HG02798 (cell line): ENCODE measurements around the gene FAT2.

ENCODE experiments used
- ATAC-seq: cut with Tn5 transposase; IDR thresholded peaks from one replicate; pipeline ENCODE4 v1.9.1; 2021; ENCODE audit warnings: mild to moderate bottlenecking; ENCODE audit not compliant: unreplicated experiment, poor library complexity

Gene FAT2

DNA sequence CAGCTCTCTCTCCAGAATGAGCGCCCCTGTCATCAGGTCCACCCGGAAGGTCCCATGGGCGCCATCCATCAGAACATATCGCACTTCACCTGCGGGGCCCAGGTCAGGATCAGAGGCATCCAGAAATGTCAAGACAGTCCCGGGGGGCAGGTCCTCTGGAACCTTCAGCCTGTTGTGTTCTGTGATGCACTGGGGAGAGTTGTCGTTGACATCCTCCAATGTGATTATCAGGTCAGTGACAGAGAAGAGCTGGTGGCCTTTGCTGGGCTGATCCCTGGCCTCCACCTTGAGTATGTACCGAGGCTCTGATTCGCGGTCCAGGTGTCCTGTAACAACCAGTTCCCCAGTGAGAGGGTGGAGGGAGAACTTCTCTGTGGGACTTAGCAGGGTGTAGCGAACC, 25.2 kb downstream of the FAT2 start:
- no peak for ATAC-seq

DNA sequence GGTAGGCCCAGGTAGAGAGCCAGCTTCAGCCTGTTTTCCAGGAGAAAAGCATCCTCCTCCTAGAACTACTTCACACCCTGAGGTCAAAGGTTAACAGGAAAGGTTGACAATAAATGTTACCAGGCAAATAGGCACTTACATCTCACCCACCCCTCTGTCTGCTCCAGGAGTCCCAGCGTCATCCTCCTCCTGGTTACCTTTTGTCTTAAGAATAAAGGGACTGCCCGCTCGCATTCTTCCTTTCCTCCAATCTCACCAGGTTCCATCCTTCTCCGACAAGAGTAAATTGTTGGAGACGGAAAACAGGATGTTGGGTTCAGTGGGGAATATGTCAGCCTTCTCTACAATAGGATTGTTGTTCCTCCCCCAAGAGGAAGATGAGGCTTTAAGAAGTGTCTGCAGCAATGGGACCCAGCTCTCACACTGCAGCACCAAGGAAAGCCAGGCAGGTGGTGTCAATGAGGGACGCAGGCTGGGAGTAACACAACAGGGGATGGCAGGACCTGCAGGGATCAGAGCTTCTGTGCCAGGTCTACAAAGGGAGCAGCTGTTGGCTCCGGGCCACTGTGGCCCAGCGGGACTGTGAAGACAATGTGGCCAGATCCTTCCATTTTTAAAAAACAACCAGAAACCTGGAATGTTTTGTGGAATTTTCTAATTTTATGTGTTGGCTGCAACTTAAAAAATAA, 29.0 kb downstream of the FAT2 start:
- no peak for ATAC-seq

DNA sequence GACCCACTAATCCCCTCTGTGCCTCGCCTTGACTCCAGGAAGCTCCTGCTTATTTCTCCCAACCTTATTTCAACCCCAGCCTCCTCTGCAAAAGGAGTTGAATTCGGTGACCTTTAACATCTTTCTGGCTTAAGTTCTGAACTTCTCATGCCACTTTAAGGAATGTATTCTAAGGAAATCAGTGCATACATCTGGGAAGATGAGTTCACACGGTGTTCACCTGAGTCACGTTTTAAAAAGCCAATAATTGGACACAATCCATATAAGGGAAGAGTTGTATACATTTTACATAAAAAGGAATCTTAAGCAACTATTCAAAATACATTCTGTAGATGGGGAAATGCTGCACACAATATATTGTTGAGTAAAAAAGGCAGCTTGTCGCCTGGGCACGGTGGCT, 33.2 kb downstream of the FAT2 start:
- ATAC-seq, result no peak

DNA sequence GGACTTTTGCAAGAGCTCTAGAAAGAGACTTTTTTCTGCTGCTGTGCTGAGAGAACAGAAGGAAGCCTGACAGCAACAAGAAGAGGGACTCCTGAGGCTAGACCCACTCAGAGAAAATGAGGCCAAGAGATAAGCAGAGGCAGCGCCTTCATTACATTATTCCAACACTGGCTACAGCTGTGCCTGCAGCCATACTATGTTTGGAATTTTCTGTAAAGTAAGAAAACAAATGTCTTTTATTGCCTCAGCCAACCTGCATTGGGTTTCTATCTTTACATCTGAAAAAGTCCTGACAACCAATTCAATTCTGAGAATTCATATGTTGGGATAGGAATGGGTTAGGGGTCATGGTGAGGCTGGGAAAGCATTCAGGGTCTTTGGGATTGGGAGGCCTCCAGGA, 33.7 kb downstream of the FAT2 start:
- no peak for ATAC-seq

DNA sequence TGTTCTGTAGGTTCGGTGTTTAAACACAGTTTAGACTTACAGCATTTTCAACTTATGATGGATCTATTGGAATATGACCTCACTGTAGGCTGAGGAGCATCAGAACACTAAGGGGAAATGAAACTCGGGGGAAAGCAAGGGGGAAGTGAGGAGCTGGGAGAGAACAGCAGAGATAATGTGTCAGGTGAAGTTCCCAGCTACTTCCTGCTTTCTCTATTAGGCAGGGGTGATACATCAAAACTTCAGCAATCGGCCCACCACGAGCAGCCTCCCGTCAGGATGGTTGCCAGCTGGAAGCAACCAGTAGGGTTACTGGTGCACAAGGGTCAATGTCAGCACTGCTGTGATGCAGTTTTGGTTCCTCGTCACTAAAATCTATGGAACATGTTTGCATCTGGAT, 34.3 kb downstream of the FAT2 start:
- no peak for ATAC-seq

DNA sequence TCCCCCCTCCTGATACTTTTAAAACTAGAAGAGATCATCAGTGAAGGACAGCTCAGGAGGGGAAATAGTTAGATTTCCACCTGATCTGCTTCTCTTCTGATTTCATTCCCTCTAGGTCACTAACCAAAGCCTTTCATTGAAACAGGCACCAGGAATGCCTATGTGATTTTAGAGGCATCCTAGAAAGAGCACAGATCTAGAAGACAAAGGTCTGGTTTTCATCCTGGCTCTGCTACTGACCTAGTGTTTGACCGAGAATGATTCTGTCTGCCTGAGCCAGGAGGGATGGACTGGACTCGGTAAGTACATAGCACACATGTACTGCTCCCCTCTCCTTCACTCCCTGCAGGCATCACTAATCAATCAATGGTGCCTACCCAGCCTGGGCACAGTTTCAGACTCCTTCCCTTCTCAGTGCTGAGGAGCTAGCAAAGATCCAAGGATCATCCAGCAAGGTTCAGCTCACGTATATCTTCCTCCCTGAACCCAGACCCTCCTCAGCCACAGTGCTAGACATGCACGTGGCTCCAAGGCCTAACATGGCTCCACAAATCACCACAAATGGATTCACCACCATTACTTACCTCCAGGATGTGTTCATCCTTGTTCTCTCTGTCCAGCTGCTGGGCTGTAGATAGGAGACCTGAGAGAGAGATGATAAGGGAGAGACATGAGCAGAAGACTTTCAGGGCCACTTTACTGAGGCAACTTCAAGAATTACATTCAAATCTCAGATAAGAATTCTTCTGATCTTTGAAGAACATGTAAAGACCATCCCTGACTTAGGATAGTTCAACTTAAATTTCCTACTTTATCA, 35.2 kb downstream of the FAT2 start:
- no peak for ATAC-seq

DNA sequence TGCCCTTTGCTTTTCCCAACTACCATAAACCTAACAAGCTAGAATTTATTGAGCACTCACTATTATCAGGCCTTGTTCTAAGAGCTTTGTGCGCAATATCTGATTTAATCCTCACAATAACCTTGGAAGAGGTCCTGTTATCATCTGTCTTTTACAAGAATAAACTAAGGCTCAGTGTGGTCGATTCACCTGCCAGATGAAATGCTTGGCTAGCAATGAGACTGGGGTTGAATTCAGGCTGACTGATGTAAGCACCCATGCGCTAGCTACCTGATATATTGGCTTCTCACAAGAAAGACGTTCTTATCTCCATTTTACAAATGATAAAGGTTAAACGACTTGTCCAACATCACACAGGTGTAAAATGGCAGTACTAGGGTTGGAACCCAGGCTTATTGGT, 37.4 kb downstream of the FAT2 start:
- no peak for ATAC-seq

DNA sequence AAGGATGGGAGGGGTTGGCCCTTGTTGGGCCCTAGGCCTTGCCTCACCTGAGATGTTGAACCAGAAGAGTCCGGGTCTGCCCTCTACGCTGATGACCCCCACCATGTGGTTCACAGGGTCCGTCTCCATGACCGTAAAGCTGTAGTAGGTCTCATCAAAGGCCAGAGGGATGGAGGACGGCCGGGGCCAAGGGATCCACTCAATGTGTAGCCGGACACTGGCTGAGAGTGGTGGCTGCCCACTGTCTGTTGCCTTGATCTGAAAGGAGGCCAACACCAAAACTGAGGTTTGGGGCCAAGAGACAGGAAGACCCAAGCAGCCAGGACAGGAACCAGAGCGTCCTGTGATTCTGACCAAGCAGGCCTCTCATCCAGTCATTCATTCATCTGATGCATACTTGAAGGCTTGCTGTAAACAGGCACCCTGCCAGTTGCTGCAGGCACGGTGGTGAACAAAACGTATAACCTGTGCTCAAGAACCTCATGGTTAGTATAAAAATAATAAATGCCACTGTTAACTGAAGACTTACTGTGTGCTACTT, 37.9 kb downstream of the FAT2 start:
- ATAC-seq, result no peak

DNA sequence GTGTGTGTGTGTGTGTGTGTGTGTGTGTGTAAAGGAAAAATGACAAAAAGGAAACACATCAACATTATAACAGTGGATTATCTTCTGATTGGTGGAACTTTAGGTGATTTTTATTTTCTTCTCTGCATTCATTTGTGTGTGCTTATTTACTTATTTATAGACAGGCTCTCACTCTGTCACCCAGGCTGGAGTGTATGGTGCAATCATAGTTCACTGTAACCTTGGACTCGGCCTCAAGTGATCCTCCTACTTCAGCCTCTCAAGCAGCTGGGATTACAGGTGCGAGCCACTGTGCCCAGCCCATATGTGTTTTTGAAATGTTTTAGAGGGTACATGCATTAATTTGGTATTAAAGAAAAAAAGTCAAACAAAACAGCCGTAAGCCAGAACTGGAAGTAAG, 39.1 kb downstream of the FAT2 start:
- no peak for ATAC-seq

DNA sequence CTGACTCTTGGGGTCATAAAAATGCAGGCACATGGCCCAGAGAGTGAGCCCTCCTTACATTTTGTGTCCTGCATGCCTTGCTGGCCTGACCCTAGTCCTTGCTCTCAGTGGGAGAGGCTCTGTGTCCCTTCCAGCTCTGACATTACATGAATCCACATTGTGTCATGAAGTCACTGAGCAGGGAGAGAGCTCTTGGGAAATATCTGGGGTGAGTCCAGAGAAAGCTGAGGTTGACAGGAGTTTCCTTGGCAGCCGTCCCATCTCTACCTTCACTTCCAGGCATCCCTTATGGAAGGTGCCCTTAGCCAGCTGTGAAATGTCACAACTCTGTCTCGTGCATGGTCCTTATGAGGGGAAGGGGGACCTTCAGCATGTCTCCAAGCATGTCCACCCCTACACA, 41.0 kb downstream of the FAT2 start:
- no peak for ATAC-seq

DNA sequence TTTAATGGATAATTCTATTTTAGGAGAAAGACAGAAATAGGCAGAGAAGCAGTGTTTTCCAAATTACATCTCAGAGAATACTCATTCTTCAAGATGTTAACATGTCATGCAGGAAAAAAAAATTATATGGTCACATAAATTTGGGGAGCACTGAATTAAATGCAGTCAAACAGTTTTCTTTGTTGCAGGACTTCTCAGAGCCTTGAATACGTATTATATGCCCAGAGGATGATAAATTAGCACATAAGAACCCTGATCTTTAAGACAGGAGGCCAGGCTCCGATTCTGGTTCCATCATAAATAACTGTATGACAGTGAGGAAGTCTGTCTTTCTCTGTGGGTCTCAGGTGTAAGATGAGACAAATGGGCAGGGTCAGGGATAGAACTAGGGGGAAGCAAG, 41.4 kb downstream of the FAT2 start:
- no peak for ATAC-seq

DNA sequence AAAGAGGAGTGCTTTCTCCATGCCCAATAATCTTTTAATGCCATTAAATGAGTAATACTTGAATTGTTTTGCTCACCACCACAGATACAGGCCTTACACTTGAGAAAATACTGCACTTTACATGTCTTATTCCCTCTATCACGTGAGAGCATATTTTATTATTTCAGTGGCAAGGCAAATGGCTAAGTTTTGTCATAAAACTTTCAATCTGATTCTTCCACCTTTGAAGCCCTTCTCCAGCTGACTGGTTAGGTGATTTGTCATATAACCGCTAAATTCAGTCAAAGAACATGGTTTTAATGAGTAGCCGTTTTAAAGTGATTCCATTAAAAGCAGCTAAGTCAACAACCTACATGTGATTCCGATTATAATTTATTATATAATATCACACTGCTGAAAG, 43.8 kb downstream of the FAT2 start:
- no peak for ATAC-seq

DNA sequence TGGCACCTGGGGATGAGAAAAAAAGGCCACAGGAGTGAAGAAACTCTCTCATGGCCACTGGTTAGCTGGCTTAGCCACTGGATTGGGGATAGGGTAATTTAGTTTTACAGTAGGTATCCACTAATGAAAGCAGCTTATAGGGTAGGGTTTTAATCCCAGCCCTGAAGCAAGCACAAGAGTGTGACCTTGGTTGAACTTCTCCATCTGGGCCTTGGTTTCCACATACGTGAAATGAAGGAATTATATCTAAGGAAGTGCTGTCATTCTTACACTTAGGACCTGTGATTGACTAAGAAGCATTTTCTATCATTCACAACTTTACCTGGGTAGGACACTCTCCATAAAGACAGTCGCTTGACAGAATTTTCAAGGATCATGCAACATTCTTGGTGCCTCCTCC, 49.6 kb downstream of the FAT2 start:
- no peak for ATAC-seq
